HEK293 (cell line): ENCODE data around the gene RPRD1A.

Experiments
- GLI4 ChIP-seq: fragments of 450-650 bp; formaldehyde crosslinking; IDR thresholded peaks from 2 replicates; pipeline ENCODE4 v1.5.1; 2016; ENCODE audit warnings: missing biosample characterization, missing genetic modification characterization
- KLF9 ChIP-seq: fragments of 450-650 bp; formaldehyde crosslinking; IDR thresholded peaks from 2 replicates; pipeline ENCODE4 v1.5.1; 2016; ENCODE audit warnings: missing biosample characterization, missing genetic modification characterization, low read depth
- OSR2 ChIP-seq: fragments of 450-650 bp; formaldehyde crosslinking; IDR thresholded peaks from 2 replicates; pipeline ENCODE4 v1.5.1; 2016; ENCODE audit warnings: missing biosample characterization, missing genetic modification characterization
- TSHZ1 ChIP-seq: fragments of 450-650 bp; formaldehyde crosslinking; IDR thresholded peaks from 2 replicates; pipeline ENCODE4 v1.5.1; 2016; ENCODE audit warnings: missing biosample characterization, missing genetic modification characterization, borderline replicate concordance
- ZBTB11 ChIP-seq: fragments of 450-650 bp; formaldehyde crosslinking; conservative IDR thresholded peaks from 2 replicates; pipeline ENCODE4 v1.5.1; 2016; ENCODE audit warnings: low read depth, missing biosample characterization, missing genetic modification characterization
- ZNF157 ChIP-seq: fragments of 450-650 bp; formaldehyde crosslinking; IDR thresholded peaks from 2 replicates; pipeline ENCODE4 v1.5.1; 2016; ENCODE audit warnings: missing biosample characterization, missing genetic modification characterization
- ZNF266 ChIP-seq: fragments of 450-650 bp; formaldehyde crosslinking; IDR thresholded peaks from 2 replicates; pipeline ENCODE4 v1.5.1; 2016; ENCODE audit warnings: missing biosample characterization, missing genetic modification characterization, low read depth
- ZNF274 ChIP-seq, 2 experiments: fragments of 200-500 bp in 1 of 2; fragments of 450-650 bp in 1 of 2; sonication (Bioruptor generic) in 1 of 2; formaldehyde crosslinking in 1 of 2; IDR thresholded peaks; 2 replicates each; pipeline versions ENCODE4 v1.5.1 to v1.6.1; 2014 to 2016; ENCODE audit warnings: borderline replicate concordance in 1 of 2, inconsistent platforms in 1 of 2, low read length in 1 of 2, missing biosample characterization in 1 of 2, missing genetic modification characterization in 1 of 2
- ZNF311 ChIP-seq: fragments of 450-650 bp; formaldehyde crosslinking; IDR thresholded peaks from 2 replicates; pipeline ENCODE4 v1.5.1; 2017; ENCODE audit warnings: missing biosample characterization, missing genetic modification characterization, borderline replicate concordance
- ZNF335 ChIP-seq: fragments of 450-650 bp; formaldehyde crosslinking; conservative IDR thresholded peaks from 2 replicates; pipeline ENCODE4 v1.5.1; 2016; ENCODE audit warnings: missing biosample characterization, missing genetic modification characterization
- ZNF449 ChIP-seq: fragments of 450-650 bp; formaldehyde crosslinking; IDR thresholded peaks from 2 replicates; pipeline ENCODE4 v1.5.1; 2017; ENCODE audit warnings: missing biosample characterization, mild to moderate bottlenecking, missing genetic modification characterization, moderate library complexity
- ZNF544 ChIP-seq: fragments of 450-650 bp; formaldehyde crosslinking; IDR thresholded peaks from 2 replicates; pipeline ENCODE4 v1.5.0; 2017; ENCODE audit warnings: missing biosample characterization, missing genetic modification characterization
- ZNF549 ChIP-seq: fragments of 450-650 bp; IDR thresholded peaks from 2 replicates; pipeline ENCODE4 v1.5.1; 2018; ENCODE audit warnings: missing biosample characterization, missing genetic modification characterization, mild to moderate bottlenecking, inconsistent platforms, moderate library complexity
- ZNF561 ChIP-seq: fragments of 450-650 bp; IDR thresholded peaks from 2 replicates; pipeline ENCODE4 v1.5.1; 2018; ENCODE audit warnings: missing biosample characterization, missing genetic modification characterization, borderline replicate concordance
- ZNF610 ChIP-seq: fragments of 450-650 bp; formaldehyde crosslinking; IDR thresholded peaks from 2 replicates; pipeline ENCODE4 v1.5.1; 2016; ENCODE audit warnings: missing biosample characterization, missing genetic modification characterization, borderline replicate concordance
- ZNF776 ChIP-seq: fragments of 450-650 bp; formaldehyde crosslinking; IDR thresholded peaks from 2 replicates; pipeline ENCODE4 v1.5.0; 2017; ENCODE audit warnings: missing biosample characterization, missing genetic modification characterization, borderline replicate concordance
- ZSCAN18 ChIP-seq: fragments of 450-650 bp; formaldehyde crosslinking; IDR thresholded peaks from 2 replicates; pipeline ENCODE4 v1.5.1; 2016; ENCODE audit warnings: missing biosample characterization, missing genetic modification characterization
- ZXDB ChIP-seq: fragments of 450-650 bp; formaldehyde crosslinking; IDR thresholded peaks from 2 replicates; pipeline ENCODE4 v1.5.1; 2016; ENCODE audit warnings: missing biosample characterization, missing genetic modification characterization
- TF ChIP-seq, protein P1 (sequence below): sonication (generic); formaldehyde crosslinking; IDR thresholded peaks from 2 replicates; pipeline ENCODE4 v1.8.1; 2022; ENCODE audit warnings: mild to moderate bottlenecking, moderate library complexity, missing genetic modification reagents
- TF ChIP-seq, protein P2 (sequence below): fragments of 450-650 bp; formaldehyde crosslinking; IDR thresholded peaks from 2 replicates; pipeline ENCODE4 v1.5.0; 2017; ENCODE audit warnings: missing biosample characterization, missing genetic modification characterization, borderline replicate concordance
- TF ChIP-seq, protein P3 (sequence below): fragments of 450-650 bp; formaldehyde crosslinking; optimal IDR thresholded peaks from 2 replicates; pipeline ENCODE3; 2016; ENCODE audit warnings: missing biosample characterization, mild to moderate bottlenecking, missing genetic modification characterization

RPRD1A gene

DNA sequence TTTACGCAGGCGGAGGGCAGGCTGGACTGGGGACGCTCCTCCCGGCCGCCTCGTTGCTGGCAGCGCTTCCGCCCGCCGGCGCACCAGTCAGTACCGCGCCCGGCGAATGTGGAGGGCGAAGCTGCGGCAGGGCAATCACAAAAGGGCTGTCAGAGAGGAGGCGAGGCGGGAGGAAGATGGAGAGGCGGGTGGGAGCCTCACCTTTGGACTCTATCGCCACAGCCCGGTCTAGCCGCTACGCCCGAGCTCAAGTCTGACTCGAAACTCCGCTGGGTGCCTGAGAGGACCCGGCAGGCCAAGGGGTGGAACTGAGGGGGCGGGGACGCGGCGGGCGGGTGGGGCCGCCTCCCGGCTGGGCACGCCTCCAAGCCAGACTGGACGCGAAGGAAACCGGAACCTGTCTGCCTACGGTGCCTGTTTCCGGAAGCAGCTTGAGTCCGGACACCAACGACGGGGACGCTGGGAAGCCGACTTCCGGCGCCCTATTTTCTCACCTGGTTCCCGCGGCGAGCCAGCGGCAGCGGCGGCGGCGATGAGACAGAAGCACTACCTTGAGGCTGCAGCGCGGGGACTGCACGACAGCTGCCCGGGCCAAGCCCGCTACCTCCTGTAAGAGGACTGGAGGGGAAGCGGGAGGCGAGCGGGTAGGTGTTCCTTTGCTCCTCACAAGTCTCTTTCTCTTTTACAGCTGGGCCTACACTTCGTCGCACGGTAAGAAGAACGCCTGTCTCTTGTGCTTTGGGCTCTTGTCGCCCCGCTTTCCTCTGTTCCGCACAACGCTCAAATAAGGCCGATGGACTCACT lies 95.0 kb downstream of the RPRD1A start, which contains the start of gene RMP24 (continued):
- TF ChIP-seq TSHZ1 (tag by site-specific recombination) = no peak
- TF ChIP-seq KLF9 = peak; percentile 98
- TF ChIP-seq ZNF157 (tag by site-specific recombination) = no peak
- TF ChIP-seq ZXDB = peak; percentile 90
- TF ChIP-seq ZNF776 (tag by site-specific recombination) = no peak
- TF ChIP-seq ZNF610 (tag by site-specific recombination) = peak; percentile 79; the same call in 1 of the 2 replicates
- TF ChIP-seq ZBTB11 (tag by site-specific recombination) = peak; percentile 99
- no peak for TF ChIP-seq ZNF274 (IDR thresholded peaks at IDR 0.05; ENCODE audit: low read length)
- TF ChIP-seq ZNF274 (tag by site-specific recombination; IDR thresholded peaks at IDR 0.05; ENCODE audit: borderline replicate concordance) = no peak
- TF ChIP-seq ZNF335 (tag by site-specific recombination) = peak; percentile 83
- TF ChIP-seq ZSCAN18 = 0 out of 2 replicates have a peak, but pooled peaks have one; percentile 58
- peak; percentile 76; the same call in 1 of the 2 replicates for TF ChIP-seq GLI4 (tag by site-specific recombination)
- TF ChIP-seq ZNF549 (tag by site-specific recombination) = no peak
- TF ChIP-seq, protein P1, sequence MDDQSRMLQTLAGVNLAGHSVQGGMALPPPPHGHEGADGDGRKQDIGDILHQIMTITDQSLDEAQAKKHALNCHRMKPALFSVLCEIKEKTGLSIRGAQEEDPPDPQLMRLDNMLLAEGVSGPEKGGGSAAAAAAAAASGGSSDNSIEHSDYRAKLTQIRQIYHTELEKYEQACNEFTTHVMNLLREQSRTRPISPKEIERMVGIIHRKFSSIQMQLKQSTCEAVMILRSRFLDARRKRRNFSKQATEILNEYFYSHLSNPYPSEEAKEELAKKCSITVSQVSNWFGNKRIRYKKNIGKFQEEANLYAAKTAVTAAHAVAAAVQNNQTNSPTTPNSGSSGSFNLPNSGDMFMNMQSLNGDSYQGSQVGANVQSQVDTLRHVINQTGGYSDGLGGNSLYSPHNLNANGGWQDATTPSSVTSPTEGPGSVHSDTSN = peak; percentile 53; the same call in 1 of the 2 replicates
- no peak for TF ChIP-seq ZNF544 (tag by site-specific recombination)
- TF ChIP-seq, protein P2, sequence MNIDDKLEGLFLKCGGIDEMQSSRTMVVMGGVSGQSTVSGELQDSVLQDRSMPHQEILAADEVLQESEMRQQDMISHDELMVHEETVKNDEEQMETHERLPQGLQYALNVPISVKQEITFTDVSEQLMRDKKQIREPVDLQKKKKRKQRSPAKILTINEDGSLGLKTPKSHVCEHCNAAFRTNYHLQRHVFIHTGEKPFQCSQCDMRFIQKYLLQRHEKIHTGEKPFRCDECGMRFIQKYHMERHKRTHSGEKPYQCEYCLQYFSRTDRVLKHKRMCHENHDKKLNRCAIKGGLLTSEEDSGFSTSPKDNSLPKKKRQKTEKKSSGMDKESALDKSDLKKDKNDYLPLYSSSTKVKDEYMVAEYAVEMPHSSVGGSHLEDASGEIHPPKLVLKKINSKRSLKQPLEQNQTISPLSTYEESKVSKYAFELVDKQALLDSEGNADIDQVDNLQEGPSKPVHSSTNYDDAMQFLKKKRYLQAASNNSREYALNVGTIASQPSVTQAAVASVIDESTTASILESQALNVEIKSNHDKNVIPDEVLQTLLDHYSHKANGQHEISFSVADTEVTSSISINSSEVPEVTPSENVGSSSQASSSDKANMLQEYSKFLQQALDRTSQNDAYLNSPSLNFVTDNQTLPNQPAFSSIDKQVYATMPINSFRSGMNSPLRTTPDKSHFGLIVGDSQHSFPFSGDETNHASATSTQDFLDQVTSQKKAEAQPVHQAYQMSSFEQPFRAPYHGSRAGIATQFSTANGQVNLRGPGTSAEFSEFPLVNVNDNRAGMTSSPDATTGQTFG (tag by site-specific recombination) = no peak
- TF ChIP-seq ZNF266 = no peak
- TF ChIP-seq ZNF561 (tag by site-specific recombination) = 0 out of 2 replicates have a peak, but pooled peaks have one; percentile 48
- no peak for TF ChIP-seq ZNF311 (tag by site-specific recombination)
- TF ChIP-seq, protein P3, sequence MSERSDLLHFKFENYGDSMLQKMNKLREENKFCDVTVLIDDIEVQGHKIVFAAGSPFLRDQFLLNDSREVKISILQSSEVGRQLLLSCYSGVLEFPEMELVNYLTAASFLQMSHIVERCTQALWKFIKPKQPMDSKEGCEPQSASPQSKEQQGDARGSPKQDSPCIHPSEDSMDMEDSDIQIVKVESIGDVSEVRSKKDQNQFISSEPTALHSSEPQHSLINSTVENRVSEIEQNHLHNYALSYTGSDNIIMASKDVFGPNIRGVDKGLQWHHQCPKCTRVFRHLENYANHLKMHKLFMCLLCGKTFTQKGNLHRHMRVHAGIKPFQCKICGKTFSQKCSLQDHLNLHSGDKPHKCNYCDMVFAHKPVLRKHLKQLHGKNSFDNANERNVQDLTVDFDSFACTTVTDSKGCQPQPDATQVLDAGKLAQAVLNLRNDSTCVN (tag by site-specific recombination) = peak; percentile 60
- no peak for TF ChIP-seq ZNF449
- no peak for TF ChIP-seq OSR2 (tag by site-specific recombination)
